Left forelimb (tissue), 1 donor: Measurements from ENCODE around the gene STYX.
A peak's percentile ranks its signal among the peaks of the same experiment; 100 is the strongest.

Experiments used
- DNase-seq: peaks from one replicate; pipeline ENCODE4 v3.0.0-alpha.2; 2018; ENCODE audit warnings: low spot score

STYX gene, protein sequence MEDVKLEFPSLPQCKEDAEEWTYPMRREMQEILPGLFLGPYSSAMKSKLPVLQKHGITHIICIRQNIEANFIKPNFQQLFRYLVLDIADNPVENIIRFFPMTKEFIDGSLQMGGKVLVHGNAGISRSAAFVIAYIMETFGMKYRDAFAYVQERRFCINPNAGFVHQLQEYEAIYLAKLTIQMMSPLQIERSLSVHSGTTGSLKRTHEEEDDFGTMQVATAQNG

DNA sequence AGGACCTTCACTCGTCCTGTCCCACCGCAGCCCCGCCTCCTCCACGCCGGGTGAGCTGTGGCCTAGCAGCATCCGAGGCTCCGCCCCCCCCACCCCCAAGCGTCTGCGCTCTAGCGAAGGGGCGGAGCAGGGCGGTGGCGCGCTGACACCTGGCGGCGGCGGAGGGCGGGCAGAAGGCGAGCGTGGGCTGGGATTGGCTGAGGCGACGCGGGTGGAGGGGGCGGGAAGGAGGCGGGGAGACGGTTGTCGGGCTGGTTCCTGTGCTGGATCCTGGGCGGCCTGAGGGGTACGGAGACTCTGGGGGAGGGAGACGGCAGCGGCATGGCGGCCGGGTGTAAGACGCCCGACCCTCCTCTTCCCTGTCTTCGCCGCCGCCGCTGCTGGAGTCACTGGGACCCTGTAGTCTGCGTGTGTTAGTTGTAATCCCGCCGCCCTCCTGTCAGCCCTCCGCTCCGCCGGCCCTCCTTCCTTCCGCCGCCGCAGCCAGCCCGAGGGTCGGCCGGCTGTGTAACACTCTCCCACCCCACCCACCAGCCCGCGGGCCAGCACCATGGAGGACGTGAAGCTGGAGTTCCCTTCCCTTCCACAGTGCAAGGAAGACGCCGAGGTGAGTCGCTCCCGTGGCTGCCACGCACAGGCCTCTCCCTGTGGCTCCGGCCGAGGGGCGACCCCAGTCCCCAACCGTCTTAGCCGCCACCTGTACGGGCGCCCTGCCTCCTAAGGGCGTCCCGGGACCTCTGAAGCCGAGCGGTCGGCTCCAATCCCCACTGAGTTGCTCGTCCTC is at the start of gene STYX:
Gene STYX (plus strand): TSS at position 242 of the 784 bp plus-strand sequence. CDS start 309 bp downstream, at position 551.
- DNase-seq: peak; percentile 100

DNA sequence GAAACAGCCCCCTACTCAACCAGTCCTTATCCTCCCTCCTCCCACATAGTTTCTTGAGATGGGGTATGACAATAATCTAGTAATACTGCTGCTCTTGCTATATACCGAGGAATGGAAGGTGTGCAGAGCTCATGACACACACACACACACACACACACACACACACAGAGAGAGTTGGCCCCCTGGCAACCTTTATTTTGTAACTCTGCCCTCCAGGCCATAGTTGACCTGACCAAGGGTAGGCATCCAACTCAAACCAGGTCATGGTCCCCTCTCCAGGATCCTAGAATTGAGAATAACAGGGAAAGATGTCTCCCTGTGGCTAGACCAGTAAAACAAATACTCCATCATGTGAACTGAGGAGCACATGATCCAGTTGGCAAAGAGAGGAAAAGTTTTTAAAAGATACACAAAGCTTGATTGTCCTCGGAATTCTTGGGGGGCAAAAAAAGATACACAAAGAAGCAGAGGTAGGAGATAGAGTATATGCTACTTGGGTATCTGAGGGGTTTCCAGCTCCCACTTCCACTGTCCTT is 45.9 kb upstream of the STYX start:
- no peak for DNase-seq

DNA sequence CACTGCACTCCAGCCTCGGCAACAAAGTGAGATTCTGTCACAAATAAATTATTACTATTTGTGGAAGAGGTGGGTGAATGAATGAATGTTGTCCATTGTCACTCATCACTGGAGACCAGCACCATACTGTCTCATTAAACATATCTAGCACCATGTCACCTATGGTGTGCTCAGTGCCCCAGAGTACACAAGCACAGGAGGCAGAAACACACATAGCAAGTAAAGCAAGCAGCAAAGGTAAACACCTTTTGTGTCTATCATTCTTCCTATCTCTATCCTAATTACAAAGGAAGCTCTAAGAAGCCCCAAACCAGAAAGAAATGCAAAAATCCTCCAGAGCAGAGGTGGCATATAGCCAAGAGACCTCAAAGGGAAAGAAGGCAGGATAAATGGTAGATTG is 43.8 kb upstream of the STYX start:
- DNase-seq: no peak

DNA sequence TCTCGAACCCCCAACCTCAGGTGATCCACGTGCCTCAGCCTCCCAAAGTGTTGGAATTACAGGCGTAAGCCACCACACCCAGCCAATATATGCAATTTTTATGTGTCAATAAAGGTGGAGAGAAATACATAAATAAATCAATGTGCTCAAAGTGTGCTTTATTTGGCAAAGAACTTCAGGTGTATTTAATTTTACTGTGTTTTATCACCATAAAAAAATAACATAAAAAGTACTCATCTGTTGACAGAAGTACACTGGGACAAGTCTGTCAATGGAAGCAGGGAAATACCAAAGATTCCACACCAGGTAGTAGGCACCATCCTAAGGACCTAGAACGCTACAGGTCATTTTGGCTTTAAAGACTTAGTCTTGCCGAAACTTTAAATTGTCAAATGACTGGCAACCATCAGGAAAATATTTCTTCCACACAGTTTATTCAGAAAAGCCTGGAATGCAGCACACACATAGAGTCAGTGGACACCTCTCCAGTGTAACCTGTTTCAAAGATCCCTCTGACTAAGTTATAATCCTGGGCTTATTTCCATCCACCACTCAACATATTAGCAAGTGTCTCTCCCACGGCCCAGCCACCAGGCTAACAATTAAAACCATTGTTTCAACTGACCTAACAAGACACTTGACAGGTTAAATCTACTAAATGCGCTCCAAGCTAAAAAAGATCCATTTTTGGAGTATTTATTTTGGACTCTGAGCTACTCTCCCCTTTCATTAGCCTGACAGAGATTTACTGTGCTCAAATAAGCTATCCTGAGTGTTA is 38.8 kb upstream of the STYX start:
- no peak for DNase-seq

DNA sequence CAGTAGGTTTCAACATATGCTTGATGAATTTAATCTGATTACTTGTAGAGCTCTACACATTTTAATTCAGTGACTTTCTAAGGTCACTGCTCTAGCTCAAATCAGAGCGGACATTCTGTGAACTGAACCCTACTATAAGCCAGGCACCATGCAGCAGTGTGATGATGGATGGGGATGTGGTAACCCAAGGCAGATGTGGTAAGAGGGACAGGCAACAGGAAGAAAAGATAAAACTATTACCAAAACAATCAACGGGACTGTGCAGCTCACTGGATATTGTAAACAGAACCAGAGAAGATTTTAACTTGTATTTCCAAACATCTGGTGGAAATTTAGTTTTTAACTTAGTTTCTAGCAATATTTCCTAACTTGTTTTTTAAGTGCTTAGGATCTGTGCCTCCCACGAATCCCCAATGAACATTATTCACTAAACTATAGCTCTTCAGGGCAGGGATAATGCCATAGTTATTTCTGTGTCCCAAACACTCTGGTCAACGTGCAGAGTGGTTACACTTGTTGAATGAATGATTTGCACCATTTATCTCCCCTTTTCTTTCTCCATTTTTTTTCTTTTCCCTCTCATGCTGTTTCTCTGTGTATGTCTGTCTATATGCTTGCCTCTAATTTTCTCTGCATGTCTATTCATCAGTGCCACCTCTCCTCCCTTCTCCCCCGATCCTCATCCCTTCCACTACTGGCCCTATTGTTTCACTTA is 37.6 kb upstream of the STYX start:
- DNase-seq: no peak

DNA sequence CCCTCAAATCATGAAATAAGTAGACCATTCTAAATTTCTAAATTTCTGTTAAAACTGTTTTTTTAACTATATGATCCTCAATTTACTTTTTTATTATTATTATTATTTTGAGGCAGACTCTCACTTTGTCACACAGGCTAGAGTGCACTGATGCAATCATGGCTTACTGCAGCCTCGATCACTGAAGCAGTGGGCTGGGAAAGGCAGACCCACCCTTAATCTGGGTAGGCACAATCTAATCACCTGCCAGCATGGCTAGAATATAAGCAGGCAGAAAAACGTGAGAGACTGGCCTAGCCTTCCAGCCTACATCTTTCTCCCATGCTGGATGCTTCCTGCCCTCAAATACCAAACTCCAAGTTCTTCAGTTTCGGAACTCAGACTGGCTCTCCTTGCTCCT is 36.9 kb upstream of the STYX start:
- DNase-seq: no peak

DNA sequence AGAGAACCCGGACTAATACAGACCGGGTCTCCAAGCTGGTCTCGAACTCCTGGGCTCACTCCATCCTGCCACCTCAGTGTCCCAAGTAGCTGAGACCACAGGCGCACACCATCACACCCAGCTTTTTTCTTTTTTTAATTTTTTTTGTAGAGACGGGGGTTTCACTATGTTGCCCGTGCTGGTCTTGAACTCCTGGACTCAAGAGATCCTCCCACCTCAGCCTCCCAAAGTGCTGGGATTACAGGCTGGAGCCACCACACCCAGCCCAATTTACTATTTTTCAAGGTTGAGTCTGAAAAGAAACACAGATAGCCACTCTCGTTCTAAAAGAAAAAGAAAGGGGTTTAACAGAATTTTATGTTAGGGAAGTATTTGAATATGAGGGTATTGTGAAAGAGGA is 36.4 kb upstream of the STYX start:
- DNase-seq: no peak

DNA sequence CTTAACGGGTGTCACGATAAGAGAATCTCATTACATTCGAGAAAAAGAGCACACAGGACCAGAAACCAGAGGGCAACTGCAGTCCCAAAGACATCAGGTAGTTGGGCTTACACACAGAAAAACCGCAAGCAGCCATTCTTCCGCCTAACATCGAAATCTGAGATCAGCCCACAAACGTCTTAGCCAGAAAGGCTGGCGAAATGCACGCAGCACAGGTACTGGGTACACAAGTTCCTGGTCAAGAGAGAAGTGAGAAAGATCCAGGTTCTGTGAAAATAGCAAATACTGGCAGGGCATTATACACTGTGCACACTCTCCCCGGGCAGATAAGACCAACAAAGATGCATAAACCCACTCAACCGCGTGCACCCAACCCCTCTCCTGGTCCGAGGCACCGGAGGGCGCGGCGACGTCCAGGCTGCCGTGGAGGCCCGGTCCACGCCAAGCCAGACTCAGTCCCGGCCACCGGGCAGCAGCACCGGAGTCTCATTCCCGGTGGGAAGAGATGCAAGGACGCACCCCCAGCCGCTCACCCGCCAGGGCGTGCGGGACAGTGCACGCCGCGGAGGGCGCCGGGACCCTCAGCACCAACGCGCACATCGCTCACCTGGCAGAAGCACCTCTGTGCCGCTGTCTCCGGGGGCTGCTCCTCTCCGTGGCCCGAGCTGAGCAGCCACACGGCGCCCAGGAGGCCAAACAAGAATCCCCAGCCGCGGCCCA is 35.0 kb upstream of the STYX start:
- no peak for DNase-seq

DNA sequence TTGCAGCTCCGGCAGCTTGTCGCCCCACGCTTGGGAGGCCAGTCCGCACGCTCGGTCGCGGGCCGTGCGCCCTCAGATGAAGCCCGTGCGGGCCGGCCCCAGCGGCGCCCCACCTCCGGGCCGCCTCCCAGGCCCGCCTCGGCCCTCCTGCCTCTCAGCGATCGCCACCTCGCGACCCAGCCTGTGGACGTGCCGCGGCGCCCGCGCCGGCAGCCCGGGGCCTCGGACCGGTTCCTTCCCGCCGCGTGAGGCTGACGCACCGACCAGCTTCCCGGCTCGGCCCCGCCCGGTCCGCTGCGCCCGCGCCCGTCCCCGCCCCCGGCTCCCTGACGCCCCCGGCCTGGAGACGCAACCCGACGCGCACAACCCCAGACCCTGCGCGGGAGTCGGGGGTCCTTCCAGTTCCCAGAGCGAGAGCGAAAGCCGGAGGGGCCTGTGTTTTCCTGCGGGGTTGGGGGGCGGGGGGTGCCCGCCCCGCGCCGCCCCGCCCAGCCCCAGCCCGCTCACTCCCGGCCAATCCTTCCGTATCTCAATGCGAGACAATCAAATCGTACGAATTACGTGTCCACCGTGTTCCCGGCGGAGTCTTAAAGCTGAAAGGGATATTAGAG is 34.4 kb upstream of the STYX start, which contains the start of gene ERO1A:
Gene ERO1A (minus strand): TSS at position 78 of the 611 bp plus-strand sequence. CDS start 77 bp downstream, at position 1.
- peak; percentile 89 for DNase-seq

DNA sequence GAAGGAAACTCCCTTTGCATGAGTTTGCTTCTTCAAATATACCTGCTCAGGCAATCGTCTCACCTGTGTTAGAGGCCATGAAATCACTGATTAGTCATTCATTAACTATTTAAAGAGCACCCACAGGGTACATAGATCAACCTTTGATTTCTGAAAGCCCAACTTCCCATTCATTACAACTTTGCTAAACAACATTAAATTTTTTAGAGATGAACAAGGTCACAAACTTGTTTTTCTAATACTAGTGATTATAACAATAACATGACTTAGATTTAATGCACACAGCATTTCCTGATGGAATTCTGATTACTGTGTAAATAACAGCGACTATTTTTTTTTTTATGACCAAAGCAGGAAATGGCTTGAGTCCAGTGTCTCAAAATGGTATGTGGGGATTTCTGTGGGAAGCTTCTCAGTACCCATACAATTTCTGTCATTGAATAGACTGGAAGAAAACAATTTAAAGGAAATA is 29.2 kb upstream of the STYX start:
- no peak for DNase-seq

DNA sequence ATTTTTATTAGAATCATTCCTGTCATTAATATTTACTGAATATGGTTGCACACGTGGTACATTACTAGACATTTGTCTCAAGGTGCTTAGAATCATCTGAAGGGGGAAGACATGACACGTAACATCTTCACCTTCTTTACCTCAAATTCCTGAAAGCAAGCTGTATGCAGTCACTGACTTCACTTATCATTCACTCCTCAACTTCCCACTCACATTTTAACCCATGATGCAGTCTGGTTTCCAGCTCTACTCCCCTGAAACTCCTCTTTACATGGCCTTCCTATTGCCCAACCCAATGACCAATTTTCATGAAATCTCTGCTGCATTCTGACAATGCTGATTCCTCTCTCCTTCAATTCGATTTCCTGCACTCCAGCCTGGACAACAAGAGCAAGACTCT is 28.7 kb upstream of the STYX start:
- DNase-seq: no peak

DNA sequence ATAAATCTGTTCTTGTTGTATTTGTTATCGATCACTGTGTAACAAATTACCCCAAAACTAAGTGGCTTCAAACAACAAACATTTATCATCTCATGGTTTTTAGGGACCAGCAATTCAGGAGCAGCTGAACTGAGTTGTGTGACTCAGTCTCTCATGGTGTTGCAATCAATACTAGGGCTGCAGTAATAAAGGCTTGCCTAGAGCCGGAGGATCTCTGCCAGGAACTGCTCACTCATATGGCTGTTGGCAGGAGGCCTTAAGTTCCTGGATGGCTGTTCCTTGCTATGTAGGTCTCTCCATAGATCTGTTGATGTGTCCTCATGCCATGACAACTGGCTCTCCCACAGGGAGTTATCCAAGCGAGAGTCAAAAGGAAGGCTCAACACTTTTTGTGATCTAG is 26.7 kb upstream of the STYX start:
- DNase-seq: no peak

DNA sequence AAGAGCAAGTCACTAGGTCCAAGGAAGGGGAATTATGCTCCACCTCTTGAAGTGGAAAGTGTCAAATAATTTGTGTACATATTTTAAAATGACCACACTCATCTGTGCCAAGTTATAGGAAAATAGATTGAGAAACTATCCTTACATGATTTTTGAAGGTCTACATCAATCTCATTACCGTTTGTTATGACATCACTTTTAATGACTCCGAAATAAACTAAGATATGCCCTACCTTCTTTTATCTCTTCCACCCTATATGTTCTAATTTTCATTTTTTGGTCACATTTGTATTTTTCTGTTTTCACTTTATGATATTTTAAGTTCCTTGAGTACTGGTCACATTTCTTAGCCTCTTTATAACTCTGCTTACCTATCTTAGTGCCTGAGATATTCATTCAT is 26.3 kb upstream of the STYX start:
- no peak for DNase-seq

DNA sequence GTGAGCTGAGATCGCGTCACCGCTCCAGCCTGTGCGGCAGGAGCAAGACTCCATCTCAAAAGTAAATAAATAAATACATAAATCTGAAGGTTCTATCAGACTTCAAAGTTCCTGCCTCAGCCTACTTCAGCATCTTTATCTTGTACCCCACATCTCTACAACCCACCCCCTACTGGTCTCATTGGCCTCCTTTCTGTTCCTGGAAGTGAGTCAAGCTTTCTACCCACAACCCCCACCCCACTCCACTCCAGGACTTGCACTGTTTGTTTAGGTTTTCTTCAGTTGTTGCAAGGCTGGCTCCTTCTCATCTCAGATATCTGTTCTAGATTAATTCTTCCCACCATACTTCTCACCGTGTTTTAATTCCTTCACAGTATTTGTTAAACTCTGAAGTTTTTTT is 23.7 kb upstream of the STYX start:
- DNase-seq: no peak

DNA sequence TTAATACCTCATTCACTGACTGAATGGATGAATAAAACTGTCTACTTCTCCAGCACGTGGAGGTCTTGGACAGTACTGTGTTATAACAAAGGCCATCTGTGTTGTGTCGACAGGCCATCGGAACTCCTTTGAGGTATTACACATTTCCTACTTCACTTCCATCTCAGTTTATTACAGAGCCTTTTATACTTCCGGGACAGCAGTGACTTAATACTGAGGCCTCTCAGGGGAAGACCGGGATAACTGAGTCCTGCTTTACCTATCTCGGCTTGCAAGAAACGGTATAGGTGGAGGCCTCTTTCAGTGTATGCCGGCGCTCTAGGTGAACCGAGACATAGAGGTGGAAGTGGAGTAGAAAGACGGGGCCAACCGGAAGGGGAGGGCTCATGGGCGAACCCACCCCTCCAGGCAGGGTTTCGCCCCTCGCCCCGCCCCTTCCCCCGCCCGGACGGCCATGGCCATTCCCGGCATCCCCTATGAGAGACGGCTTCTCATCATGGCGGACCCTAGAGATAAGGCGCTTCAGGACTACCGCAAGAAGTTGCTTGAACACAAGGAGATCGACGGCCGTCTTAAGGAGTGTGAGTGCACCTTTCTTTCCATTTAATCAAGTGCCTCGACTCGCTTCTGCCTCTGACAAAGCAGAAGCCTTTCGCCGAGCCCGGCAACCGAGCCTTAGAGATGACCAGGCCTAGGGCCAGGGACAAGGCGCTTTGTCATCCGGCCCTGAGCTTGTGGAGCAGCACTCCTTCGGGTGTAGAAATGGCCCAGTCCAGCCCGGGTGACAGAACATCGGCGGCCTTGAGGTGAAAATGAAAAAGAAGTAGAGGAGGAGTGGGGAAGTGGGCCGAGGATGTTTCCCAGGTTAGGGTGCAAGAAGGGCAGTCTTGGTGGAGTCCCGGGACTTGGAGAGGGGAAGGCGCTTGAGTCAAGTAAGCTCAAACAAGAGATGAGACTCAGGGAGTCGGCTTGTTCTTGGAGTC is 23.0 kb upstream of the STYX start, which contains the start of gene PSMC6:
Gene PSMC6 (plus strand): TSS at position 477 of the 983 bp plus-strand sequence. CDS start 20 bp downstream, at position 497.
- DNase-seq: peak; percentile 96

DNA sequence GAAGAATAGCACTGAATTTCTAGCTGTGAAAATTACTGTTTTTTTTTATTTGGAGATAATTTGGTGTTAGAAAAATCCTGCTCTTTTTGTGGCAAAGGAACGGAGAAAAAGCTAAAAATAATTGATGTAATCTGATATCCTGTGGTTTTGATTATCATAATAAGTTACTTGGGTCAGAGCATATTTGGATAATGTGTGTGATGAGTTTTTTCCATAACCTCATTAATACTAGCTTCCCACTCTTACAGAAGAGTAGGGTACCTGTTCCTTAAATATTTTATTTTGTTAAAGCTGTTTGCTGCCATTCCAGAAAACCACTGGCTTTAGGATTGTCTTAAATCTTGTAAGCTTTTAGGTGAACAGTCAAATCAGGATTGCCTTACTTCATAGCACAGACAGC is 18.3 kb upstream of the STYX start:
- DNase-seq: no peak

DNA sequence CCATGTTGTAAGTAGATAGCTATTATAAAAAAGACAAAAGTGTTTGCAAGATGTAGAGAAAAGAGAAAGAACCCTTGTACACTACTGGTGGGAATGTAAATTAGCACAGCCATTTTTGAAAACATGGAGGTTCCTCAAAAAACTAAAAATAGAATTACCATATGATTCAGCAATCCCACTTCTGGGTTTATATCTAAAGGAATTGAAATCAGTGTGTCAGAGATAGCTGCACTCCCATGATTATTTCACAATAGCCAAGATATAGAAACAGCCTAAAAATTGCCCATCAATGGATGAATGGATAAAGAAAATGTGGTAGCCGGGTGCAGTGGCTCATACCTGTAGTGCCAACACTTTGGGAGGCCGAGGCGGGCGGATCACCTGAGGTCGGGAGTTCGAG is 13.8 kb upstream of the STYX start:
- no peak for DNase-seq

DNA sequence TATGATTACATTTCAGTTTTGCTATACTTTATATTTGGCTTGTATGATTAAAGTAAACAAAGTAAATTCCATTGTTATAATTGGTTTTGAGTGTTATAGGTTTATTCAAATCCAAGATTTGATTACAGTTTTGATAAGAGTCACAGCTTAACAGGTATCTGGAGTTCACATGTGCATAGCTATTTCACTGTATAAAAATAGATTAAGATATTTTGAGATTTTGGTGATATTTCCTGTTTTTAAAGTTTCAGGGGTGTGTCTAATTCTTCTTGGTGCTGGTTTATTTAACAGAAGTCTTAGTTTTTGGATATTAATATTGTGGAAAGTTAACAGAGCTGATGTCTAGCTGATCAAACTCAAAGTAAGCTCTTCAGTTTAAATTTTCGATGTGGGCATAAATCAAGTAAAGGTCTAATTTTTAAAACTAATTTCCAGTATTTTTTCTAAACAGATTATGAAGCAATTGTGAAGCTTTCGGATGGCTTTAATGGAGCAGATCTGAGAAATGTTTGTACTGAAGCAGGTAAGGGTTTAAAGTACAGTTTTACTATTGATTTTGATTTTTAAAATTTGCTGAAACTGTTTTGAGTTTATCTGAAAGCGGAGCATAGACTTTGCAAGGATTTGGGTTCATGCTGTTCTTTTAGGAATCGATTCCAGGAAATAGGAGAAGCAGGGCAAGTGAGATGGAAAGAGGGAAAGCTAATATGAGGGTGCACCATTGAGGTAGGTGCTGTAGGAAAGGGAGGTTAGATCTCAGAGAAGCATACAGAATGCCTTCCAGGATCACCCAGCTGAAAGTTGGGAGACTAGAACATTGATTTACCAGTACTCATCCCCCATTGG is 6.2 kb upstream of the STYX start:
- DNase-seq: no peak

DNA sequence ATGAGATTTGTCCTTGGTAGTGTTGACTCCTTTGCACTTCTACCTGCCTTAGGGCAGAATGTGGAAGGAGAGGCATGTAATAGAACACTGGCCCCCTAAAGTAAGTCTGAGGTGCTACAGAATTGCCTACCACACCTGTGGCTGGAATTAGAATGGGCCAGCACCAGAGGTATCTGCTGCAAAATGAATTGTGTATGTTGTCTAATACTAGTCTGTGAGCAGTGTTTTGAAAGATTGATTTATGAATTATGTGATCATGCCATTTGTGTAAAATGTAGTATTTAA is 5.7 kb upstream of the STYX start:
- no peak for DNase-seq
